ENCODE measurements around the gene TSC22D2. TPM values are rescaled to one million over a fixed set of nuclear protein-coding genes. Genes with fewer than 3 reads are reported as not detected.

TSC22D2 gene
- total RNA-seq, 6 experiments from 2014 or later: 10.3 to 30.4 (median 13.2) TPM

DNA sequence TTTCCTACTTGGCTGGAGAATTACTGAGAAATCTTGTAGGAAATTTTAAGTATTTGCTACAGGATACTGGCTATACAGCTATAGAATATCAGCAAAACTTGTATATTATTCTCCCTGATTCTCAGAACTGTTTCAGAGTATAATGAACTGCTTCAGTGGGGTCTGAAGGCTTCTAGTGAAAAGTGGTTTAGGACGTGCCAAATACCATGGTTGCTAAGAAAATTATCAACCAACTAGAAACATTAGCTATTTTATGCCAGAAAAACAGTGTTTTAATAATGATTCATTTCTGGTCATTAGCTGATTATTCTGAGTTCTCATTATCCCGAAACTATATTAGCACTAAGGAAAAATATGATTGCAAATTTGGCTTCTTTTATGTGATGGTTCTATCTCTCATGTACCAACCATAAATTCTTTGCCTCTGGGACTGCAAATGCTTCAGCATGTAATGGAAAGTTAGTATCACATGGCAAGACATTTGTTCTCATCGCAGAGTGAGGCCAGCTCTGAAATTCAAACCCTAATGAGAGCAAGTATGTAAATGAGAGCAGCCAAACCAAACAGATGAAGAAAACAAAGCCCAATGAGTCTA, 11.0 kb upstream of the TSC22D2 start:
- DNase-seq: no peak
- no peaks in the 10 kb centered on the region for H3K36me3 ChIP-seq
- TF ChIP-seq CTCF (IDR thresholded peaks at IDR 0.05) (no peak), POLR2A (IDR thresholded peaks at IDR 0.05) (no peak)
- H3K27me3 ChIP-seq: no peaks in the 10 kb centered on the region
- no peaks in the 10 kb centered on the region for H3K4me1 ChIP-seq
- H3K9me3 ChIP-seq: no peaks in the 10 kb centered on the region
- intact Hi-C loops (cut with DNase I): no loop called here
- no peak overlapping the region for H3K27ac ChIP-seq
- no peak for ATAC-seq
- 85% methylated on average over 3 of the region's 3 CpGs for WGBS (ENCODE audit: insufficient coverage, low coverage, low lambda C conversion rate, missing lambda C conversion rate)
- no peak overlapping the region for H3K4me3 ChIP-seq

- WGBS (ENCODE audit: insufficient coverage, low coverage, low lambda C conversion rate, missing lambda C conversion rate): 100% methylated on average over 2 of the region's 2 CpGs
- no peaks in the 10 kb centered on the region for H3K36me3 ChIP-seq
These were observed 9.0 kb upstream of the TSC22D2 start for GRCh38 chr3:150399060-150399459.

DNA sequence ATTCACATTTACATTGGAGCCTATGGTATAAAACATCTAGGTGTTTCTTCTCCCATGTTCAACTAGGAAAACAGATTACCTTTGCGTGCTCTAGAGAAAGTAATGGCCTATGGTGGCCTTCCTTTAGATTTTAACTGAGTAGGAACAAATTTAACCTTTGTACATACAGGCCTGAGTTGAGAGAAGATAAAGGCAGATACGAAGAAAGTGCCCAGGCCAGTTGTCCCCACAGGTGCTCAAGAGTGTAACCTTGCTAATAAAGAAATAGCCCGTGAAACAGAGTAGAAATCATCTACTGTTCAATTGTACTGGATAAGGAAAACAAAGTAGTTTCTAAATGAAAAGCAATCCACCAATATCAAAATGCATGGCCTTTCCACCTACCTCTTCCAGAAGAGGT, 6.8 kb upstream of the TSC22D2 start:
- ATAC-seq: no peak
- Histone ChIP-seq H3K9me3 (no peaks in the 10 kb centered on the region), H3K27ac (no peak overlapping the region), H3K4me3 (no peak overlapping the region), H3K27me3 (no peaks in the 10 kb centered on the region), H3K4me1 (no peaks in the 10 kb centered on the region), H3K36me3 (no peaks in the 10 kb centered on the region)
- WGBS (ENCODE audit: insufficient coverage, low coverage, low lambda C conversion rate, missing lambda C conversion rate): 86% methylated on average over 3 of the region's 3 CpGs
- no peak for TF ChIP-seq CTCF (IDR thresholded peaks at IDR 0.05)
- no peak for TF ChIP-seq POLR2A (IDR thresholded peaks at IDR 0.05)
- intact Hi-C loops (cut with DNase I): no loop called here
- DNase-seq: no peak

More at GRCh38 chr3:150399060-150399459, 9.0 kb upstream of the TSC22D2 start:
- intact Hi-C loops (cut with DNase I): no loop called here
- no peak for DNase-seq
- no peak for ATAC-seq
- Histone ChIP-seq H3K4me1 (no peaks in the 10 kb centered on the region), H3K9me3 (no peaks in the 10 kb centered on the region), H3K4me3 (no peak overlapping the region), H3K27ac (no peak overlapping the region), H3K27me3 (no peaks in the 10 kb centered on the region)
- no peak for TF ChIP-seq CTCF (IDR thresholded peaks at IDR 0.05)
- no peak for TF ChIP-seq POLR2A (IDR thresholded peaks at IDR 0.05)

GRCh38 chr3:150402217-150402616, 5.9 kb upstream of the TSC22D2 start:
- no peak for DNase-seq
- H3K36me3 ChIP-seq: no peaks in the 10 kb centered on the region
- H3K4me3 ChIP-seq: no peak overlapping the region
- ATAC-seq: no peak
- WGBS (ENCODE audit: insufficient coverage, low coverage, low lambda C conversion rate, missing lambda C conversion rate): 93% methylated on average over 1 of the region's 1 CpG
- no peaks in the 10 kb centered on the region for H3K9me3 ChIP-seq
- peaks cover 0 to 6% (median 0%) of the 10 kb centered on the region in 4 donors for H3K4me1 ChIP-seq
- no peak overlapping the region for H3K27ac ChIP-seq
- TF ChIP-seq CTCF (IDR thresholded peaks at IDR 0.05) (no peak), POLR2A (IDR thresholded peaks at IDR 0.05) (no peak)
- H3K27me3 ChIP-seq: no peaks in the 10 kb centered on the region
- intact Hi-C loops (cut with DNase I): no loop called here

- H3K4me3 ChIP-seq: no peak overlapping the region
- intact Hi-C loops (cut with DNase I): no loop called here
These were observed 4.1 kb upstream of the TSC22D2 start for GRCh38 chr3:150404023-150404422.

More at GRCh38 chr3:150404023-150404422, 4.1 kb upstream of the TSC22D2 start:
- no peaks in the 10 kb centered on the region for H3K9me3 ChIP-seq
- no peak for ATAC-seq
- peaks cover 0 to 6% (median 0%) of the 10 kb centered on the region in 4 donors for H3K4me1 ChIP-seq
- H3K27me3 ChIP-seq: no peaks in the 10 kb centered on the region
- H3K36me3 ChIP-seq: no peaks in the 10 kb centered on the region
- no peak overlapping the region for H3K27ac ChIP-seq
- TF ChIP-seq CTCF (IDR thresholded peaks at IDR 0.05): no peak
- TF ChIP-seq POLR2A (IDR thresholded peaks at IDR 0.05): no peak
- no peak for DNase-seq

All from right lobe of liver (tissue), 6 donors.